Measurements from ENCODE around the gene UBE4B.

UBE4B gene

DNA sequence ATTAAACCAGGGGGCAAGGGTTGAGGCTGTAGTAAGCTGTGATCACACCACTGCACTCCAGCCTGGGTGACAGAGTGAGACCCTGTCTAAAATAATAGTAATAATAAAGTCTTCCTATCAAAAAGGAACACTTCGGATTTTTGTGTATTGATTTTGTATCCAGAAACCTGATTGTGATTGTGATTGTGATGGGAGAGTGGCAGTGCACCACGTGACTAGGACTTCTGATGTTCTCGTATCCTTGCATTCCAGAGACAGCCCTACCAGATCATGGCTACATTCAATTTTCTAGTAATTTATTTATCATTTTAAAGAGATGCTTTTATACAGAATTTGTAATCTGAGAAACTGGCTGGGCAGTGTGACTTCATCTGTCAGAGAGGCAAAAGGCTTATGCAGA is 175.1 kb downstream of the UBE4B start:
- no peak for DNase-seq (ENCODE audit: low read depth)
- TF ChIP-seq CTCF (IDR thresholded peaks at IDR 0.05; ENCODE audit: control insufficient read depth, extremely low read depth, insufficient read depth): no peak
- no peak overlapping the region for H3K4me3 ChIP-seq (ENCODE audit: low read depth, low read length)

- no peak overlapping the region for H3K4me3 ChIP-seq (ENCODE audit: low read depth, low read length)
- DNase-seq (ENCODE audit: low read depth): no peak
- no peak for TF ChIP-seq CTCF (IDR thresholded peaks at IDR 0.05; ENCODE audit: control insufficient read depth, extremely low read depth, insufficient read depth)
Observed at GRCh38 chr1:10208537-10208936, 175.8 kb downstream of the UBE4B start.

GRCh38 chr1:10209590-10209904 is 176.8 kb downstream of the UBE4B start:
- TF ChIP-seq CTCF (IDR thresholded peaks at IDR 0.05; ENCODE audit: control insufficient read depth, extremely low read depth, insufficient read depth): no peak
- DNase-seq (ENCODE audit: low read depth): no peak
- peak overlapping the region; percentile 99 for H3K4me3 ChIP-seq (ENCODE audit: low read depth, low read length)

DNA sequence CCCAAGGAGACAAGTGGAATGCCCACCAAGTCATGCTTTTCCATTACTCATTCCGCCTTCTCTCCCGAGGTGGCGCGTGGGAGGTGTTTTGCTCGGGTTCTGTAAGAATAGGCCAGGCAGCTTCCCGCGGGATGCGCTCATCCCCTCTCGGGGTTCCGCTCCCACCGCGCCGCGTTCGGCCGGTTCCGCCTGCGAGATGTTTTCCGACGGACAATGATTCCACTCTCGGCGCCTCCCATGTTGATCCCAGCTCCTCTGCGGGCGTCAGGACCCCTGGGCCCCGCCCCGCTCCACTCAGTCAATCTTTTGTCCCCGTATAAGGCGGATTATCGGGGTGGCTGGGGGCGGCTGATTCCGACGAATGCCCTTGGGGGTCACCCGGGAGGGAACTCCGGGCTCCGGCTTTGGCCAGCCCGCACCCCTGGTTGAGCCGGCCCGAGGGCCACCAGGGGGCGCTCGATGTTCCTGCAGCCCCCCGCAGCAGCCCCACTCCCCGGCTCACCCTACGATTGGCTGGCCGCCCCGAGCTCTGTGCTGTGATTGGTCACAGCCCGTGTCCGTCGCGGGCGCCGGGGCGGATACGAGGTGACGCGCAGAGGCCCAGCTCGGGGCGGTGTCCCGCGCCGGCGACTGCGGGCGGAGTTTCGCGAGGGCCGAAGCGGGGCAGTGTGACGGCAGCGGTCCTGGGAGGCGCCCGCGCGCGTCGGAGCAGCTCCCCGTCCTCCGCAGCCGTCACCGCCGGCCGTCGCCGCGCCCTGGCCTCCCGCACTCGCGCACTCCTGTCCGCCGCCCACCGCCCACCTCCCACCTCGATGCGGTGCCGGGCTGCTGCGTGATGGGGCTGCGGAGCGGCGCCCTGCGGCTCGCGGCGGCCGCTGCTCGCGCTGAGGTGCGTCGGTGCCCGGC is 177.4 kb downstream of the UBE4B start, which contains the start of gene KIF1B:
Gene KIF1B (plus strand): TSS at position 666 of the 906 bp plus-strand sequence. CDS start 21,759 bp downstream, outside the sequence.
- TF ChIP-seq CTCF (IDR thresholded peaks at IDR 0.05; ENCODE audit: control insufficient read depth, extremely low read depth, insufficient read depth): peak; percentile 79
- peak within 1 kb of the TSS; percentile 99 for H3K4me3 ChIP-seq (ENCODE audit: low read depth, low read length)
- peak; percentile 87 for DNase-seq (ENCODE audit: low read depth)

GRCh38 chr1:10210841-10211804 is 178.4 kb downstream of the UBE4B start:
- DNase-seq (ENCODE audit: low read depth): peak; percentile 91
- TF ChIP-seq CTCF (IDR thresholded peaks at IDR 0.05; ENCODE audit: control insufficient read depth, extremely low read depth, insufficient read depth): no peak
- H3K4me3 ChIP-seq (ENCODE audit: low read depth, low read length): peak overlapping the region; percentile 99

DNA sequence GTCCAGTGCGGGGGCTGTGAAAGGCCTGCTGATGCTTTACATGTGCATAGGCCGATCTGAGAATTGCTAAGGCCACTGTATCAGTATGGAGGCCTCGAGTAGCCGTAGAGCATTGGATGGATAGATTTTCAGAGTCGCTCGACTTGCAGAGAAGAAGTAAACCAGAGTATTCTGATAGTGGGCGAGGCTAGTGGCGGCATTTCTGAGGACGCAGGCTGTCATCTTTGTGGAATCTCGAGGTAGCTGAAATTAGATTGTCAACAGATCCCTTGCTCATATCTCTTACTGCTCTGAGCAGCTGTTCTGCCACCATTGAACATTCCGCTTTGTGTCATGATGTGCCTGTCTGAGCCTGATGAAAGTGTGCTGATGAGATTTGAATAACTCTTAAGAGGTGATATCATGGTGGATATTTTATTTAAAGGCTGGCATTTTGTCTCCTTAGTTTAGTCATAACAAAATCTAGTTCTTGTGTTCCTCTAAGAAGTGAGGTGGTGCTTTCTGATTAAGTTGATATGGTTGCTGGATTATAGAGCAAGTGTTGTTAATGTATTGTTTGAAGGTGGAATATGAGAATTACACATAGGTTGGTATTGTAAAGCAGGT is 179.2 kb downstream of the UBE4B start:
- TF ChIP-seq CTCF (IDR thresholded peaks at IDR 0.05; ENCODE audit: control insufficient read depth, extremely low read depth, insufficient read depth): no peak
- DNase-seq (ENCODE audit: low read depth): no peak
- peak overlapping the region; percentile 99 for H3K4me3 ChIP-seq (ENCODE audit: low read depth, low read length)
